Right renal pelvis (tissue), 4 donors: ENCODE measurements around the gene GALK1. TPM values are rescaled to one million over a fixed set of nuclear protein-coding genes. Genes with fewer than 3 reads are reported as not detected.
"Not testable (repeated sequence)": the region's sequence is repeated elsewhere in the genome, so short reads cannot be mapped to it uniquely, and the experiment has no call there.

Experiments used
- DNase-seq, 4 donors: peaks; one replicate each; pipeline ENCODE4 v3.0.0-alpha.2; 2013; ENCODE audit warnings: low read depth in 4 of 4, low spot score in 3 of 4, missing footprints in 1 of 4
- polyA plus RNA-seq, 4 donors: library from polyadenylated mRNA; unstranded; fragments of 120-200 nt; gene quantifications; one replicate each; pipeline ENCODE4 v1.2.1, GENCODE V29; 2013; ENCODE audit not compliant: insufficient read length in 4 of 4

GALK1 gene
- polyA plus RNA-seq, 4 donors: 22.7 to 47.6 (median 23.8) TPM

DNA sequence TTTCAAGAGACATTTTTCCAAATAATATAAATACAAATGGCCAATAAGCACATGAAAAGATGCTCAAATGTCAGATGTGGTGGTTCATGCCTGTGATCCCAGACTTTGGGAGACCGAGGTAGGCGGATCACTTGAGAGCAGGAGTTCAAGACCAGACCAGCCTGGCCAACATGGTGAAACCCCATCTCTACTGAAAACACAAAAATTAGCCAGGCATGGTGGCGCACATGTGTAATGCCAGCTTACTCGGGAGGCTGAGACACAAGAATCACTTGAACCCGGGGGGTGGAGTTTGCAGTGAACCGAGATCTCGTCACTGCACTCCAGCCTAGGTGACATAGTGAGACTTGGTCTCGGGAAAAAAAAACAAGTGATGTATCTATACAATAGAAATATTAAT is 2.9 kb upstream of the GALK1 start:
- DNase-seq: no peak

DNA sequence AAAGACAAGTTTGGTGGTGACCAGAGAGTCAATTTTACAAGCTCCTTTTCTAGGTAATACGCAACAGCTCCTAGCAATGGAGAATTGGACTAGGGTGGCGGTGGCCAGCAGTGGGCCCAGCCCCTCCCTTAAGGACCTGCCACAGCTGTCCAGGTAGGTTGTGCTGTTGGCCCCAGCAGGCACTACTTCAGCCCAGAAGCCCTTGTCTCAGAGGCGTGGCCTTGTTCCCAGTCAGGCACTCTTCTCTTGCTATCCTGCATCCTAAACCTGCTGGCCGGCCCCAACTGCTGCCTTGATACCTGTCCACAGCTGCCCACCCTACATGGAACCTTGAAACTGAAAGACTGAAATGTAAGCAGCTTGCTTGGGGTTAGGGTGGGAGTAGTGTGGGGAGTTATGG is 989 bp upstream of the GALK1 start:
- DNase-seq: no peak

GRCh38 chr17:75764417-75764710 is 628 bp downstream of the GALK1 start:
- DNase-seq: no peak

DNA sequence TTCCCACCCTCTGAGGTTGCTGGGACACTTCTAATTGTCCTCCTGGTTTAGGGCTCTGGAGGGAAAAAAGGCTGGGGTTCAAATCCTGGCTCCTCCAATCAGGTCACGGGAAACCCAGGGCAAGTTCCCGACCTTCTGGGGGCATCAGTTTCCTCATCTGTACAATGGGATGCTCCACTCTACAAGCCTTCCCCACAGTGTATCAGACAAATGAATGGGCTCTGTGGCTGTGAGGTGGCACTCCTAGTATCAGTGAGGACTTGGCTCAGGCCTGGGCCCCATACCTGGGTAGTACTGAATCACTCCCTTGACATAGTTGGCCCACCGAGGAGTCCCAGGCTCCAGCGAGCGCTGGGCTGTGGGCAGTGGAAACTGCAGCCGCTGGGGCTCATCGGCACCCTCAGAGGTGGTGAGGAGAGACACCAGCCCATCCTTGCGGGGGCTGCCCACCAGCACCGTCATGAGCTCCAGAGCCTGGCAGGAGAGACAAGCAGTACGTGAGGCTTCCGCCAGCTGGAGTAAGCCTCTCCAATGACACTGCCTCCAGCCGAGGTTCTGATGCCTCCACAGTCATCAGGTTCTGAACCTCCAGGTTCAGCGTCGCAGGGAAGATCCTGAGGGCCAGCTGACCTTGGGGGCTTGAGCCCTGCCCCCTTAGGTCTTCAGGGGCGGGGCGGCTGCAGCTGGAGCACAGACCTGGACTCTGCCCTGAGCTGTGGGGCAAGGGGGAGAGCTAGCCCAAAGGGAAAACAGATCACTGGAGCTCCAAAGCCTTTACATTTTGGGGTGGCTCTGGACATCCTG is 1.2 kb downstream of the GALK1 start:
- DNase-seq: no peak

DNA sequence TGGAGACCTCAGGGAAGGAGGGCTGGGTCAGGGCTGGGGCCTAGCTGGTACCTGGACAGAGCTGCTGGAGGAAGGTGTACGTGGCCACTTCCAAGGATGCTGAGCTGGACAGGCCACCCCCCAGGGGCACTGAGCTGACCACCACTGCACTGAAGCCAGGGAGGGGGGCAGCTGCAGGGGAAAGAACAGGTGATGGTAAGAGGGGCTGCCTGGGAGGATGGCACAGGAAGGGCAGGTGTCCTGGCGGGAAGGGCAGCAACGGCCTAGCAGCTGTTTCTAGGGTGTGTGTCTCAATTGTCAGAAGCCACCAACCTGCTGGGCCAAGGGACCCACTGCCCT is 1.8 kb downstream of the GALK1 start:
- no peak for DNase-seq

- DNase-seq: no peak
Measured at GRCh38 chr17:75762513-75763268, 2.3 kb downstream of the GALK1 start.

DNA sequence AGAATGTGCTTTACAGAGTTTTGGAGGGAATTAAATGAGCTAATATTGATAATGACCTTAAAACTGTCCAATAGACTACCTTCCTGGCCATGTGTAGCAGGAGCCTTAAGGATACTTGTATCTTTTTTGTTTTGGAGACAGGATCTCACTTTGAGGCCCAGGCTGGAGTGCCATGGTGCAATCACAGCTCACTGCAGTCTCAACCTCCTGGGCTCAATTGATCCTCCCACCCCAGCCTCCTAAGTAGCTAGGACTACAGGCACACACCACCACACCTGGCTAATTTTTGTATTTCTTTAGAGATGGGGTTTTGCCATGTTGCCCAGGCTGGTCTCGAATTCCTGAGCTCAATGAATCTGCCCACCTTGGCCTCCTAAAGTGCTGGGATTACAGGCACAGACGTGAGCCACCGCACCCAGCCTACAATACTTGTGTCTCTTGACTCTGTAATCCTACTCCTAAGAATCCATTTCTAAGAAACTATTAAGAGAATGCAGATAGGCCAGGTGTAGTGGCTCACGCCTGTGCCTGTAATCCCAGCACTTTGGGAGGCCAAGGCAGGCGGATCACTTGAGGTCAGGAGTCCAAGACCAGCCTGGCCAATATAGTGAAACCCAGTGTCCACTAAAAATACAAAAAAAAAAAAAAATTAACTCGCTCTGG is 4.9 kb downstream of the GALK1 start:
- DNase-seq: not testable (repeated sequence)

GRCh38 chr17:75759457-75759856 is 5.5 kb downstream of the GALK1 start:
- DNase-seq: no peak

DNA sequence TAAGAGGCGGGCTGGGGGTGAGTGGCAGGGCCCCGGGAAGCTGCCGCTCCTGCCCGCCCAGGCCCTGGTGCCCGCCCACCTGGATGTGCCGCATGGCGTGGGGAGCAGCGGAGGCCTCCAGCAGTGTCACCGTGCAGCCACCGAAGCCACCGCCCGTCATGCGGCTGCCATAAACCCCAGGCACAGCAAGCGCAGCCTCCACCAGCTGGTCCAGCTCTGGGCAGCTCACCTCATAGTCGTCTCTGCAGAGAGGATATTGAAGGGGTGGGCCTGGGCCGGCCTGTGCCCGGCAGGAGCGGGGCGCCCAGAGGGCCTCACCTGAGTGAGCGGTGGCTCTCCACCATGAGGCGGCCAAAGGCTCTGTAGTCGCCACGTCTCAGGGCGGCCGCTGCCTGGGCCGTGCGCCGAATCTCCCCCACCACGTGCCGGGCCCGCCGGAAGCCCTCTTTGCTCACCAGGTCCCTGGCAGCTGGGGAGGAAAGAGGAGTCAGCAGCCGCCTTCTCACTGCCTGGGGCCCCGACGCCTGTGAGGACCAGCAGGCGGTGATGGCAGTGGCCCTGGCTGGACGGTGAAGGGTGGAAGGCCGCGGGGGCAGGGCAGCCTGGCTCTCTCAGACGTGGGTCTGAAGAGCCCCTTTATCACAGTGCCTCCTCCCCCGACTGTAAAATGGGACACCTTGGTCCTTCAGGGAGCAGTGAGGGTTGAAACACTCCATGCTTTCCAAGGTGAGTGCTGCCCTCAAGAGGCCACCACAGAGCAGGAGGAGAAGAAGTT is 6.7 kb downstream of the GALK1 start:
- no peak for DNase-seq

DNA sequence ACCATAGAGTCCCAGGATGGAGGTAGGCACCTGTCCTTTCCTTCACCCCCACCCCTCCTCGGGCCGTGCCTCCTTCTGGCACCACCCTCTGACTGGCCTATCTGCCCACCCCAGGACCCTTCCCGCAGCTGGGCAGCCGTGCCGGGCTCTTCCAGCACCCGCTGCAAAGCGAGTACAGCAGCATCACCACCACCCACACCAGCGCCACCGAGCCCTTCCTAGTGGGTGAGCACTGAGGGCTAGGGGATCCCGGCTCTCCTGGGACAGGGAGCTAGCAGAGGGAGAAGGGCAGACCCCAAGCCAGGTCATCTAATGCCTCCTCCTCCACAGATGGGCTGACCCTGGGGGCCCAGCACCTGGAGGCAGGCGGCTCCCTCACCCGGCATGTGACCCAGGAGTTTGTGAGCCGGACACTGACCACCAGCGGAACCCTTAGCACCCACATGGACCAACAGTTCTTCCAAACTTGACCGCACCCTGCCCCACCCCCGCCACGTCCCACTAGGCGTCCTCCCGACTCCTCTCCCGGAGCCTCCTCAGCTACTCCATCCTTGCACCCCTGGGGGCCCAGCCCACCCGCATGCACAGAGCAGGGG is 7.8 kb downstream of the GALK1 start:
- no peak for DNase-seq

DNA sequence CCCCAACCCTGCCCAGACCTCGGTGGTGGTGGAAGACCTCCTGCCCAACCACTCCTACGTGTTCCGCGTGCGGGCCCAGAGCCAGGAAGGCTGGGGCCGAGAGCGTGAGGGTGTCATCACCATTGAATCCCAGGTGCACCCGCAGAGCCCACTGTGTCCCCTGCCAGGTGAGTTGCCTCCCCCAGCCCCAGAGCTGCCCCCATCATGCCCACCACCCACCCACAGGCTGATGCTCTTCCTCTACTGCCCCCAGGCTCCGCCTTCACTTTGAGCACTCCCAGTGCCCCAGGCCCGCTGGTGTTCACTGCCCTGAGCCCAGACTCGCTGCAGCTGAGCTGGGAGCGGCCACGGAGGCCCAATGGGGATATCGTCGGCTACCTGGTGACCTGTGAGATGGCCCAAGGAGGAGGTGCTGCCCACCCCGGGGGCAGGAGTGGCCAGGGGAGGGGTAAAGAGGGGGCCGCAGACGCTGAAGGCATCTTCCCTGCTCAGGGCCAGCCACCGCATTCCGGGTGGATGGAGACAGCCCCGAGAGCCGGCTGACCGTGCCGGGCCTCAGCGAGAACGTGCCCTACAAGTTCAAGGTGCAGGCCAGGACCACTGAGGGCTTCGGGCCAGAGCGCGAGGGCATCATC is 8.4 kb downstream of the GALK1 start:
- DNase-seq: no peak

- no peak for DNase-seq
Measured at GRCh38 chr17:75755990-75756389, 9.0 kb downstream of the GALK1 start.

GRCh38 chr17:75755205-75755901 is 9.6 kb downstream of the GALK1 start:
- no peak for DNase-seq

DNA sequence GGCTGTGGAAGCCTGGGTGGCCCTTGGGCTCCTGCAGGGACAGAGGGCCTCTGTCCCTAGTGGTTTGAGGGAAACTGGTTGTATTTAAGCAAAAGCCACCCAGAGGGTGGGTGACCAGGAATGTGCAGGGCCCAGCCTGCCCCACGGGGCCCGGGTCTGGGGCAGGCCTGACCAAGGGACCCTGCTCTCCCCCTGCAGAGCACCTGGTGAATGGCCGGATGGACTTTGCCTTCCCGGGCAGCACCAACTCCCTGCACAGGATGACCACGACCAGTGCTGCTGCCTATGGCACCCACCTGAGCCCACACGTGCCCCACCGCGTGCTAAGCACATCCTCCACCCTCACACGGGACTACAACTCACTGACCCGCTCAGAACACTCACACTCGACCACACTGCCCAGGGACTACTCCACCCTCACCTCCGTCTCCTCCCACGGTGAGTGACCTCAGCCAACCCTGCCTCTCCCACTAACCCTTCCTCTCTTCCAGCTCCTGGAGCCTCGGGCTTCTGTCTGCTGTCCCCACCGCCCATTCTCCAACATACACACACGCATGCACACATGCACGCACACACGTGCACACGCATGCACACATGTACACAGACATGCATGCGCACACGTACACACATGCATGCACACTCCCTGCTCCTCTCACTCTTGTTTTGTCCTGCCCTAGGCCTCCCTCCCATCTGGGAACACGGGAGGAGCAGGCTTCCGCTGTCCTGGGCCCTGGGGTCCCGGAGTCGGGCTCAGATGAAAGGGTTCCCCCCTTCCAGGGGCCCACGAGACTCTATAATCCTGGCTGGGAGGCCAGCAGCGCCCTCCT is 10.4 kb downstream of the GALK1 start:
- no peak for DNase-seq

GRCh38 chr17:75753514-75754377 is 11.2 kb downstream of the GALK1 start:
- DNase-seq: no peak

GRCh38 chr17:75752802-75753513 is 12.0 kb downstream of the GALK1 start:
- no peak for DNase-seq

- DNase-seq: no peak
Measured at GRCh38 chr17:75752405-75752709, 12.6 kb downstream of the GALK1 start.
